RWPE2 (cell line): Measurements from ENCODE around the gene DNAJC4.

Experiments
- ATAC-seq: fragments of 200-7000 bp; cut with Tn5 transposase; 3 replicates; pipeline ENCODE4 v1.9.1; 2021; ENCODE audit warnings: low read depth
- DNase-seq: peaks from one replicate; pipeline ENCODE4 v3.0.0-alpha.2; 2020; ENCODE audit warnings: low spot score
- H3K27ac ChIP-seq: fragments of 450-650 bp; 2 replicates; pipeline ENCODE4 v1.5.1; 2017; ENCODE audit warnings: mild to moderate bottlenecking; ENCODE audit not compliant: poor library complexity, severe bottlenecking
- H3K27me3 ChIP-seq: fragments of 250-450 bp; sonication (Bioruptor Pico); 2 replicates; pipeline ENCODE4 v1.5.1; 2021; ENCODE audit warnings: mild to moderate bottlenecking, moderate library complexity; ENCODE audit not compliant: insufficient read depth, poor library complexity, severe bottlenecking
- H3K36me3 ChIP-seq: fragments of 250-450 bp; sonication (Bioruptor Pico); 2 replicates; pipeline ENCODE4 v1.5.1; 2020; ENCODE audit warnings: low read depth, mild to moderate bottlenecking, moderate library complexity
- H3K4me1 ChIP-seq: fragments of 250-450 bp; sonication (Bioruptor Pico); 2 replicates; pipeline ENCODE4 v1.5.1; 2021; ENCODE audit warnings: mild to moderate bottlenecking, moderate library complexity; ENCODE audit not compliant: insufficient read depth, poor library complexity, severe bottlenecking
- H3K4me3 ChIP-seq: fragments of 250-450 bp; sonication (Bioruptor Pico); 2 replicates; pipeline ENCODE4 v1.5.1; 2021; ENCODE audit warnings: mild to moderate bottlenecking, moderate library complexity; ENCODE audit not compliant: severe bottlenecking
- H3K9me3 ChIP-seq: fragments of 250-450 bp; sonication (Bioruptor Pico); 2 replicates; pipeline ENCODE4 v1.5.1; 2021; ENCODE audit warnings: mild to moderate bottlenecking, moderate library complexity; ENCODE audit not compliant: severe bottlenecking
- TF ChIP-seq, protein P1 (sequence below): fragments of 450-650 bp; IDR thresholded peaks from one replicate; pipeline ENCODE4 v1.5.1; 2017; ENCODE audit warnings: mild to moderate bottlenecking, moderate library complexity; ENCODE audit not compliant: poor library complexity, severe bottlenecking

DNAJC4 gene

DNA sequence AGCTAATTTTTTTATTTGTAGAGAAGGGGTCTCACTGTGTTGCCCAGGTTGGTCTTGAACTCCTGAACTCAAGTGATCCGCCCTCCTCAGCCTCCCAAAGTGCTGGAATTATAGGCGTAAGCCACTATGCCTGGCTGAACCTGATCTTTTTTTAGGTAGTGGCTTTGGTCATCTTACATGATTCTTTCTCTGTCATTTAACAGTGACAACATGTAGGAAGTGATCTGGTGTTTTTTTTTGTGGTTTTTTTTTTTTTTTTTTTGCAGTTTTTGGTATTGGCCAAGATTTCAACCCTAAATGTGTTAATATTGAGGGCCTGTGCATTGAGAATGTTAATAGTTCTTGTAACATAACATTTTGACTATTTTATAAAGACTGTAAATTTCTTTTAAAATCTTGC is 31.8 kb upstream of the DNAJC4 start:
- Histone ChIP-seq H3K4me3 (no peak overlapping the region), H3K4me1 (no peaks in the 10 kb centered on the region), H3K27me3 (no peaks in the 10 kb centered on the region), H3K27ac (no peak overlapping the region), H3K36me3 (peaks cover 97% of the 10 kb centered on the region), H3K9me3 (no peaks in the 10 kb centered on the region)
- TF ChIP-seq, protein P1, sequence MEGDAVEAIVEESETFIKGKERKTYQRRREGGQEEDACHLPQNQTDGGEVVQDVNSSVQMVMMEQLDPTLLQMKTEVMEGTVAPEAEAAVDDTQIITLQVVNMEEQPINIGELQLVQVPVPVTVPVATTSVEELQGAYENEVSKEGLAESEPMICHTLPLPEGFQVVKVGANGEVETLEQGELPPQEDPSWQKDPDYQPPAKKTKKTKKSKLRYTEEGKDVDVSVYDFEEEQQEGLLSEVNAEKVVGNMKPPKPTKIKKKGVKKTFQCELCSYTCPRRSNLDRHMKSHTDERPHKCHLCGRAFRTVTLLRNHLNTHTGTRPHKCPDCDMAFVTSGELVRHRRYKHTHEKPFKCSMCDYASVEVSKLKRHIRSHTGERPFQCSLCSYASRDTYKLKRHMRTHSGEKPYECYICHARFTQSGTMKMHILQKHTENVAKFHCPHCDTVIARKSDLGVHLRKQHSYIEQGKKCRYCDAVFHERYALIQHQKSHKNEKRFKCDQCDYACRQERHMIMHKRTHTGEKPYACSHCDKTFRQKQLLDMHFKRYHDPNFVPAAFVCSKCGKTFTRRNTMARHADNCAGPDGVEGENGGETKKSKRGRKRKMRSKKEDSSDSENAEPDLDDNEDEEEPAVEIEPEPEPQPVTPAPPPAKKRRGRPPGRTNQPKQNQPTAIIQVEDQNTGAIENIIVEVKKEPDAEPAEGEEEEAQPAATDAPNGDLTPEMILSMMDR = no peak
- DNase-seq (no peak), ATAC-seq (no peak)

DNA sequence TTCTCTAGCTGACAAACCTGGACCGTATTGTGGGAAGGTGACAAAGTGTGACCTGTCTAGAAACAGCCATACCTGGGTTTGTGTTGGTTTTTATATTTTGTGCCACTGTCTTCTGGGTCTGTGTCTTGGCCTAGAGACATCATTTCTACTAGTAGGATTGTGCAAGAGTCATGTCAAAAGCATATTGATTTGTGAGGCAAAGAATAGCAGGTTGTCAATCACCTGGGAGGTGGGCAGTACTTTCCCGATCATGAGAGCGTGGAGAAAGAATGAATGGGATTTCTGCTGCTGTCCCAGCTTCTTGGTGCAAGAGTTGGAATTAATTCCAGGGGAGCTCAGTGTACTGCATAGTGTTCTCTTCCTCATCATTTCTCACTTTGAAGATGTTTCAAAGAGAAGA is 28.8 kb upstream of the DNAJC4 start:
- DNase-seq (no peak), ATAC-seq (no peak)
- Histone ChIP-seq H3K27me3 (no peaks in the 10 kb centered on the region), H3K27ac (no peak overlapping the region), H3K36me3 (peaks cover 90% of the 10 kb centered on the region), H3K9me3 (no peaks in the 10 kb centered on the region), H3K4me1 (no peaks in the 10 kb centered on the region), H3K4me3 (no peak overlapping the region)
- TF ChIP-seq, protein P1 = no peak

DNA sequence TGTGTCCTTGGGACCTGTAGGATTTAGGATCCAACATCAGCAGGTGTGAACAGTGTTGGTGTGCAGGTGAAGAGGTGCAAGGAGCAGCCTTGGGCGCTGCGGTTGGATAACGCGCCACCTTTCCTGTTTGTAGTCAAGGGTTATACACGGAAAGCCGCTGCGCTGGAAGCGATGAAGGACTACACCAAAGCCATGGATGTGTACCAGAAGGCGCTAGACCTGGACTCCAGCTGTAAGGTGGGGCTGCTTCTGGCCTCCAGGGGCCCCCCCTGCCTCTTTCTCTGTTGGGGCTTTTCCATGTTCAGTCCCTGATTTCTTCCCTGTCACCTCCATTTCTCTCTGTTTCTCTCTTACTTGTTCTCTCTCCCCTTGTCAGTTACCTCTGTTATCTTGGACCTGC is 27.4 kb upstream of the DNAJC4 start:
- DNase-seq (no peak), ATAC-seq (no peak)
- TF ChIP-seq, protein P1 = no peak
- Histone ChIP-seq H3K27ac (no peak overlapping the region), H3K9me3 (no peaks in the 10 kb centered on the region), H3K4me1 (no peaks in the 10 kb centered on the region), H3K36me3 (peaks cover 82% of the 10 kb centered on the region), H3K27me3 (no peaks in the 10 kb centered on the region), H3K4me3 (no peak overlapping the region)

DNA sequence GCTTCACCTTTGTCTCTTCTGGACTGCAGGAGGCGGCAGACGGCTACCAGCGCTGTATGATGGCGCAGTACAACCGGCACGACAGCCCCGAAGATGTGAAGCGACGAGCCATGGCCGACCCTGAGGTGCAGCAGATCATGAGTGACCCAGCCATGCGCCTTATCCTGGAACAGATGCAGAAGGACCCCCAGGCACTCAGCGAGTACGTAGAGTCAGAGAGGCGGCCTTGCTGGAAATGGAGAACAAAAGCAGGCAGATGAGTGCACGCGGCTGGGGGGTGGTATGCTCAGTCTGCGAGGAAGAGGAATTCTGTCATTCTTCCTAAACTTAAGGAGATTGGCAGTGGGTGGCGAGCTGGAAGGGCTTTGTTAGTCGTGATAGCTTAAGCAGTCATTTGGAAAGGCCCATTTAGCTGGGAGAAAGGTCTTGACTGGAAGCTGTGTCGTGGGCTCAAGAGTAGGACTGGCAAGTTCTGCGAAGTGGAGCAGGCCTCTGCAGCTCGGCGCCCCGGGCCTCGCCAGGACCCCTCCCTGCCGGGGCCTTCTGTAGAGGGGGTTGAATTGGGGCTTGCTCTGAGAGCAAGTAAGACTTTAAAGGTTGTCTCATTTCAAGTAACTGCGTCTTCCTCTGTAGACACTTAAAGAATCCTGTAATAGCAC is 26.8 kb upstream of the DNAJC4 start:
- Histone ChIP-seq H3K4me3 (no peak overlapping the region), H3K4me1 (no peaks in the 10 kb centered on the region), H3K36me3 (peaks cover 76% of the 10 kb centered on the region), H3K9me3 (no peaks in the 10 kb centered on the region), H3K27ac (no peak overlapping the region), H3K27me3 (no peaks in the 10 kb centered on the region)
- no peak for DNase-seq
- TF ChIP-seq, protein P1 = no peak
- no peak for ATAC-seq

DNA sequence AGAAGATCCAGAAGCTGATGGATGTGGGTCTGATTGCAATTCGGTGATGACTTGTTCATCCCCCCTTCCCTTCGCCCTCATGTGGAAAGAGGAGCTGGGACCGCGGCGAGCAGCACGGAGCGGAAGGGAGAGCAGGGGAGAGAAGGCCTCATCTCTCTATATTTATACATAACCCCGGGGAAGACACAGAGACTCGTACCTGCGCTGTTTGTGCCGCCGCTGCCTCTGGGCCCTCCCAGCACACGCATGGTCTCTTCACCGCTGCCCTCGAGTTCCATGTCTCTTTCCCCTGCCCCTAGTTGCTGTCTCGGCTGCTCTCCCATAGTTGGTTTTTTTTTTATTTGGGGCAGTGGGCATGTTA is 26.3 kb upstream of the DNAJC4 start:
- Histone ChIP-seq H3K4me1 (no peaks in the 10 kb centered on the region), H3K27ac (no peak overlapping the region), H3K4me3 (no peak overlapping the region), H3K27me3 (no peaks in the 10 kb centered on the region), H3K36me3 (peaks cover 71% of the 10 kb centered on the region), H3K9me3 (no peaks in the 10 kb centered on the region)
- DNase-seq = no peak
- TF ChIP-seq, protein P1 = no peak
- ATAC-seq = no peak
